WTC11 (cell line): ENCODE results near the gene FGF18. TPM values are rescaled to one million over a fixed set of nuclear protein-coding genes. Genes with fewer than 3 reads are reported as not detected.

Experiments
- ATAC-seq: fragments of 200-7000 bp; cut with Tn5 transposase; 2 replicates; pipeline ENCODE4 v1.10.0; 2021; ENCODE audit warnings: mild to moderate bottlenecking, moderate library complexity
- CTCF ChIA-PET: fragments of 300-600 bp; sonication (Branson Sonifier 250); formaldehyde crosslinking; loops from one replicate; lab custom pipeline; 2021; ENCODE audit warnings: antibody characterized with exemption; lab: Charles Lee
- POLR2A ChIA-PET: fragments of 350-600 bp; sonication (Branson Sonifier 250); formaldehyde crosslinking; loops from one replicate; lab custom pipeline; 2021; ENCODE audit warnings: antibody characterized with exemption; lab: Charles Lee
- DNase-seq: peaks from one replicate; pipeline ENCODE4 v3.0.0; 2021; ENCODE audit warnings: low spot score
- H3K27ac Mint-ChIP-seq: 2 replicates; pipeline ENCODE4 v1.8.0; 2021; ENCODE audit warnings: mixed read lengths
- H3K27me3 Mint-ChIP-seq: 2 replicates; pipeline ENCODE4 v1.8.0; 2021; ENCODE audit warnings: low read depth, mild to moderate bottlenecking, moderate library complexity, mixed read lengths
- H3K36me3 Mint-ChIP-seq: 2 replicates; pipeline ENCODE4 v1.8.0; 2021; ENCODE audit warnings: mixed read lengths
- H3K4me1 Mint-ChIP-seq: 2 replicates; pipeline ENCODE4 v1.8.0; 2022; ENCODE audit warnings: mixed read lengths
- H3K4me3 Mint-ChIP-seq: 2 replicates; pipeline ENCODE4 v1.8.0; 2021; ENCODE audit warnings: mild to moderate bottlenecking, moderate library complexity, mixed read lengths
- H3K9me3 Mint-ChIP-seq: 2 replicates; pipeline ENCODE4 v1.8.0; 2021; ENCODE audit warnings: mixed read lengths
- ETV6 ChIP-seq: sonication (generic); formaldehyde crosslinking; IDR thresholded peaks from 2 replicates; pipeline ENCODE4 v1.8.1; 2022; ENCODE audit warnings: mild to moderate bottlenecking, missing genetic modification reagents
- FOXP1 ChIP-seq: sonication (generic); formaldehyde crosslinking; IDR thresholded peaks from 2 replicates; pipeline ENCODE4 v1.8.0; 2022; ENCODE audit warnings: missing genetic modification reagents, mild to moderate bottlenecking, moderate library complexity, borderline replicate concordance
- NR2C2 ChIP-seq: sonication (generic); formaldehyde crosslinking; IDR thresholded peaks from 2 replicates; pipeline ENCODE4 v1.8.0; 2022; ENCODE audit warnings: mild to moderate bottlenecking, missing genetic modification reagents
- PRRX2 ChIP-seq: fragments of 250-450 bp; sonication (Bioruptor Pico); IDR thresholded peaks from 2 replicates; pipeline ENCODE4 v1.8.0; 2021; ENCODE audit warnings: mild to moderate bottlenecking
- TEAD1 ChIP-seq: sonication (generic); formaldehyde crosslinking; IDR thresholded peaks from 2 replicates; pipeline ENCODE4 v1.8.0; 2022; ENCODE audit warnings: mild to moderate bottlenecking, missing genetic modification reagents
- ZNF416 ChIP-seq: fragments of 250-450 bp; sonication (Bioruptor Pico); IDR thresholded peaks from 2 replicates; pipeline ENCODE4 v1.9.0; 2021; ENCODE audit warnings: mild to moderate bottlenecking, inconsistent platforms
- ZNF423 ChIP-seq: fragments of 250-450 bp; sonication (Bioruptor Pico); IDR thresholded peaks from 2 replicates; pipeline ENCODE4 v2.1.2; 2022; ENCODE audit warnings: mild to moderate bottlenecking, moderate library complexity
- total RNA-seq: library from RNA; stranded (reverse); gene quantifications from 3 replicates; pipeline ENCODE4 v1.2.3, GENCODE V29; 2021
- TF ChIP-seq, protein P1 (sequence below): fragments of 250-450 bp; sonication (Bioruptor Pico); IDR thresholded peaks from 2 replicates; pipeline ENCODE4 v1.9.0; 2021; ENCODE audit warnings: moderate library complexity, mild to moderate bottlenecking, inconsistent platforms, borderline replicate concordance
- TF ChIP-seq, protein P2 (sequence below): sonication (generic); formaldehyde crosslinking; IDR thresholded peaks from 2 replicates; pipeline ENCODE4 v1.8.0; 2022; ENCODE audit warnings: mild to moderate bottlenecking, missing genetic modification reagents
- TF ChIP-seq, protein P3 (sequence below): fragments of 250-450 bp; sonication (Bioruptor Pico); conservative IDR thresholded peaks from 2 replicates; pipeline ENCODE4 v1.9.0; 2021; ENCODE audit warnings: mild to moderate bottlenecking
- TF ChIP-seq, protein P4 (sequence below): fragments of 250-450 bp; sonication (Bioruptor Pico); IDR thresholded peaks from 2 replicates; pipeline ENCODE4 v2.1.2; 2022; ENCODE audit warnings: mild to moderate bottlenecking, moderate library complexity
- TF ChIP-seq, protein P5 (sequence below): sonication (generic); formaldehyde crosslinking; IDR thresholded peaks from 2 replicates; pipeline ENCODE4 v1.8.0; 2022; ENCODE audit warnings: missing genetic modification reagents
- TF ChIP-seq, protein P6 (sequence below): sonication (generic); formaldehyde crosslinking; IDR thresholded peaks from 2 replicates; pipeline ENCODE4 v1.8.1; 2023; ENCODE audit warnings: mild to moderate bottlenecking, missing genetic modification reagents, moderate library complexity
- TF ChIP-seq, protein P7 (sequence below): fragments of 250-450 bp; sonication (Bioruptor Pico); IDR thresholded peaks from 2 replicates; pipeline ENCODE4 v1.9.0; 2021; ENCODE audit warnings: mild to moderate bottlenecking
- TF ChIP-seq, protein P8 (sequence below): sonication (generic); formaldehyde crosslinking; IDR thresholded peaks from 2 replicates; pipeline ENCODE4 v1.8.1; 2023; ENCODE audit warnings: mild to moderate bottlenecking, moderate library complexity, missing genetic modification reagents

FGF18 gene
- total RNA-seq, 1 experiment from 2014 or later, result 0.72 TPM

DNA sequence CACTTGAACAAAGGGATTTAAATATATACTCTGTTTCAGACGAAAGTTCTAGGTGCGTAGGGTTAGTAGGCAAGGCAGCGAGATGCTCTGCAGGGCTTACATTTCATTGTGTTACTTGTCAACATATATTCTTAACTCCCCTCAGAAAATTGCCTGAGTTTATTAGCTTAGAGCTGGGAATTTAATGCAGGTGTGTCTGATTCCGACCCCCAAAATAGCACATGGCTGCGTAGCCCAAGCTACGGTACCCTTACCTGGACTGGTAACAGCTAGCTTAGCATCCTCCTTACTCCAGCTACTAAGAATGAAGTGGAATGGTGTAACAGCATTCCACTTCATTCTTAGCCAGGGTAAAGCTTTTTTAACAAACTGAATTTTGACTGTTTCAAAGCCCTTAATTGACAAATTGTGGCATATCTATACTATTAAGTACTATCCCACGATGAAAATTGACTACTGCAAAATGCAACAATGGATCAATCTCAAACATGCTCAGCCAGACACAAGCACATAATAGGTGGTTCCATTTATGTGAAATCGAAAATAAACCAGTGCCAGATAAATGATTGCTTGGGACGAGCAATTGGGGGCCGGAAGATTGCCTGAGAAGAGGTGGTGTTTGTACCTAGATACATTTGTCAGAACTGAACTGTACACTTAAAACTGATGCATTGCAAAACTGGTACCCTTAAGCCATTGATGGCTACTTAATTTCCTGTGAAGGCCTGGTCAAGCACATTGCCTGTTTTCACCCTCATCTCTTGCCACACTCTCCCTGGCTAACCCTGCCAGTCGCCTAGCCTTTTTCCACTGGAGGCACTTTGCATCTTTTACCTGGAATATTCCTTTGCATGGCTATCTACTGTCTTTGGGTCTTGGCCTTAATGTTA is 3.0 kb upstream of the FGF18 start (continued):
- TF ChIP-seq, protein P1, sequence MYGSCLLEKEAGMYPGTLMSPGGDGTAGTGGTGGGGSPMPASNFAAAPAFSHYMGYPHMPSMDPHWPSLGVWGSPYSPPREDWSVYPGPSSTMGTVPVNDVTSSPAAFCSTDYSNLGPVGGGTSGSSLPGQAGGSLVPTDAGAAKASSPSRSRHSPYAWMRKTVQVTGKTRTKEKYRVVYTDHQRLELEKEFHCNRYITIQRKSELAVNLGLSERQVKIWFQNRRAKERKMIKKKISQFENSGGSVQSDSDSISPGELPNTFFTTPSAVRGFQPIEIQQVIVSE, result no peak

DNA sequence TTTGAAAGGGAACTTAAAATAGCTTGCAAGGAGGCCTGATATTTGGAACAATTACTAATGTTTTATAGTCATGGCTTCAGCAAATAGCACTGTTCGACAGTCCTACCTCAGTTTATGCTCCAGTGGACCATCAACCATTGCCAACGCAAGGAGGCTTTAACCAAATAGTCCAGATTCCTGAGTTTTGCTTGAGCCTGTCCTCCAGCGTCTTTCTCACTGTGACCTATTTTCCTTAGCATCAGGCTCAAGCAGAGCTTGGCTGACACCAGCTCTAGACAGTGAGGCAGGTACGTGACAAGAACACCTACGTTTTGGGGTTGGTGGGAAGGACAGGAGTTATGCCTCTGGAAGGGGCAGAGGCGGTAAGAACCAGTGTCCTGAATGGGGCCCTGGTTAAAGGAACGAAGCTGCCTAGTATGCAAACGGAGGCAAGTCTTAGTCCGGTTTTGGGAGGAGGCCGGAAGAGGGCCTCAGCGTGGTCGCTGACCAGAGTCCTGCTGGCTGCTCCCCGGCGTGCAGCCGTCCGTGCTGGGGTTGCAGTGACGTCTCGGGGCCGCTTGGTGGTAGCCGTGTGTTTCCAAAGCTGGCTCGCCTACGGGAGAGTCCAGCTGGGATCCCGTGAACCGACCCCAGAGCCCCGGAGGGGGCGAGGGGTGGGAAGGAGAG is 998 bp upstream of the FGF18 start:
- Mint-ChIP-seq H3K9me3 (no peaks in the 10 kb centered on the region), H3K27ac (no peak overlapping the region), H3K36me3 (no peaks in the 10 kb centered on the region), H3K27me3 (peaks cover 39% of the 10 kb centered on the region), H3K4me1 (peaks cover 25% of the 10 kb centered on the region), H3K4me3 (peak overlapping the region; percentile 74)
- ChIA-PET POLR2A (interaction anchor here (0.6 to 0.9 kb wide), 3 partner anchors 198 to 465 kb away, joined by 3 to 5 read pairs (median 3); no protein-coding TSS in a partner anchor), CTCF (interaction anchor here (0.5 to 3.6 kb wide), 62 partner anchors 9 to 641 kb away, joined by 3 to 42 read pairs (median 5); partner anchors contain the start of gene FBXW11)
- DNase-seq (peak; percentile 89), ATAC-seq (peak; percentile 63)
- TF ChIP-seq, protein P2, sequence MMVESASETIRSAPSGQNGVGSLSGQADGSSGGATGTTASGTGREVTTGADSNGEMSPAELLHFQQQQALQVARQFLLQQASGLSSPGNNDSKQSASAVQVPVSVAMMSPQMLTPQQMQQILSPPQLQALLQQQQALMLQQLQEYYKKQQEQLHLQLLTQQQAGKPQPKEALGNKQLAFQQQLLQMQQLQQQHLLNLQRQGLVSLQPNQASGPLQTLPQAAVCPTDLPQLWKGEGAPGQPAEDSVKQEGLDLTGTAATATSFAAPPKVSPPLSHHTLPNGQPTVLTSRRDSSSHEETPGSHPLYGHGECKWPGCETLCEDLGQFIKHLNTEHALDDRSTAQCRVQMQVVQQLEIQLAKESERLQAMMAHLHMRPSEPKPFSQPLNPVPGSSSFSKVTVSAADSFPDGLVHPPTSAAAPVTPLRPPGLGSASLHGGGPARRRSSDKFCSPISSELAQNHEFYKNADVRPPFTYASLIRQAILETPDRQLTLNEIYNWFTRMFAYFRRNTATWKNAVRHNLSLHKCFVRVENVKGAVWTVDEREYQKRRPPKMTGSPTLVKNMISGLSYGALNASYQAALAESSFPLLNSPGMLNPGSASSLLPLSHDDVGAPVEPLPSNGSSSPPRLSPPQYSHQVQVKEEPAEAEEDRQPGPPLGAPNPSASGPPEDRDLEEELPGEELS (CRISPR knock-in tag), result peak; percentile 65; the same call in 1 of the 2 replicates
- TF ChIP-seq, protein P3, sequence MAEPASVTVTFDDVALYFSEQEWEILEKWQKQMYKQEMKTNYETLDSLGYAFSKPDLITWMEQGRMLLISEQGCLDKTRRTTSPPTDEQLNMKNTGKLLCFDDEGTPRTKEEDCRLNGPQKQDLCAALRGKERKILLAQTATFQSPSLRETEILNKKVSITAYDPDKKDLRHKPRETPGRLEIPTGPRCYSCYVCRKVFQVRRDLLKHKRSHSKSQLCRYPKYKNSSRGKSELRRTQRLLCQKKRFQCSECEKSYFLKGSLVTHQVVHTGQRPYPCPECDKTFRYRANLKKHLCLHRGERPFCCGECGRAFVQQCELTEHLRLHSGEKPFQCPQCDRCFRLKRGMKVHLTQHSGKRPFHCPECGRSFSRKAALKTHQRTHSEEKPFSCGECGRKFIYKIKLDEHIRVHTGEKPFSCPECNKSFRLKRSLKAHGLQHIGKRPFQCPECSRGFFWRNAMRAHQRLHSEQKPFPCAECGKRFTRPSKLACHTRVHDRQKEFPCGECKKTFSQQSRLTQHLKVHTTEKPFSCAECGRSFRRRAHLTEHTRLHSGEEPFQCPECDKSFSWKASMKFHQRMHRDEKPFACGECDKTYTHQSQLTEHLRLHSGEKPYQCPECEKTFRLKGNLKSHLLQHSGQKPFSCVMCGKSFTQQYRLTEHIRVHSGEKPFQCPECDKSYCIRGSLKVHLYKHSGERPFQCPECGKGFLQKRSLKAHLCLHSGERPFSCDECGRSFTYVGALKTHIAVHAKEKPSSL (CRISPR knock-in tag), result no peak
- TF ChIP-seq ZNF423 (CRISPR knock-in tag), result peak; percentile 29; the same call in 1 of the 2 replicates
- TF ChIP-seq, protein P4, sequence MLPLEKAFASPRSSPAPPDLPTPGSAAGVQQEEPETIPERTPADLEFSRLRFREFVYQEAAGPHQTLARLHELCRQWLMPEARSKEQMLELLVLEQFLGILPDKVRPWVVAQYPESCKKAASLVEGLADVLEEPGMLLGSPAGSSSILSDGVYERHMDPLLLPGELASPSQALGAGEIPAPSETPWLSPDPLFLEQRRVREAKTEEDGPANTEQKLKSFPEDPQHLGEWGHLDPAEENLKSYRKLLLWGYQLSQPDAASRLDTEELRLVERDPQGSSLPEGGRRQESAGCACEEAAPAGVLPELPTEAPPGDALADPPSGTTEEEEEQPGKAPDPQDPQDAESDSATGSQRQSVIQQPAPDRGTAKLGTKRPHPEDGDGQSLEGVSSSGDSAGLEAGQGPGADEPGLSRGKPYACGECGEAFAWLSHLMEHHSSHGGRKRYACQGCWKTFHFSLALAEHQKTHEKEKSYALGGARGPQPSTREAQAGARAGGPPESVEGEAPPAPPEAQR (CRISPR knock-in tag), result no peak
- peak; percentile 67 for TF ChIP-seq TEAD1 (CRISPR knock-in tag)
- peak; percentile 92 for TF ChIP-seq ETV6 (CRISPR knock-in tag)
- TF ChIP-seq, protein P5, sequence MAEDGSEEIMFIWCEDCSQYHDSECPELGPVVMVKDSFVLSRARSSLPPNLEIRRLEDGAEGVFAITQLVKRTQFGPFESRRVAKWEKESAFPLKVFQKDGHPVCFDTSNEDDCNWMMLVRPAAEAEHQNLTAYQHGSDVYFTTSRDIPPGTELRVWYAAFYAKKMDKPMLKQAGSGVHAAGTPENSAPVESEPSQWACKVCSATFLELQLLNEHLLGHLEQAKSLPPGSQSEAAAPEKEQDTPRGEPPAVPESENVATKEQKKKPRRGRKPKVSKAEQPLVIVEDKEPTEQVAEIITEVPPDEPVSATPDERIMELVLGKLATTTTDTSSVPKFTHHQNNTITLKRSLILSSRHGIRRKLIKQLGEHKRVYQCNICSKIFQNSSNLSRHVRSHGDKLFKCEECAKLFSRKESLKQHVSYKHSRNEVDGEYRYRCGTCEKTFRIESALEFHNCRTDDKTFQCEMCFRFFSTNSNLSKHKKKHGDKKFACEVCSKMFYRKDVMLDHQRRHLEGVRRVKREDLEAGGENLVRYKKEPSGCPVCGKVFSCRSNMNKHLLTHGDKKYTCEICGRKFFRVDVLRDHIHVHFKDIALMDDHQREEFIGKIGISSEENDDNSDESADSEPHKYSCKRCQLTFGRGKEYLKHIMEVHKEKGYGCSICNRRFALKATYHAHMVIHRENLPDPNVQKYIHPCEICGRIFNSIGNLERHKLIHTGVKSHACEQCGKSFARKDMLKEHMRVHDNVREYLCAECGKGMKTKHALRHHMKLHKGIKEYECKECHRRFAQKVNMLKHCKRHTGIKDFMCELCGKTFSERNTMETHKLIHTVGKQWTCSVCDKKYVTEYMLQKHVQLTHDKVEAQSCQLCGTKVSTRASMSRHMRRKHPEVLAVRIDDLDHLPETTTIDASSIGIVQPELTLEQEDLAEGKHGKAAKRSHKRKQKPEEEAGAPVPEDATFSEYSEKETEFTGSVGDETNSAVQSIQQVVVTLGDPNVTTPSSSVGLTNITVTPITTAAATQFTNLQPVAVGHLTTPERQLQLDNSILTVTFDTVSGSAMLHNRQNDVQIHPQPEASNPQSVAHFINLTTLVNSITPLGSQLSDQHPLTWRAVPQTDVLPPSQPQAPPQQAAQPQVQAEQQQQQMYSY, result peak; percentile 48; the same call in 1 of the 2 replicates
- TF ChIP-seq, protein P6, sequence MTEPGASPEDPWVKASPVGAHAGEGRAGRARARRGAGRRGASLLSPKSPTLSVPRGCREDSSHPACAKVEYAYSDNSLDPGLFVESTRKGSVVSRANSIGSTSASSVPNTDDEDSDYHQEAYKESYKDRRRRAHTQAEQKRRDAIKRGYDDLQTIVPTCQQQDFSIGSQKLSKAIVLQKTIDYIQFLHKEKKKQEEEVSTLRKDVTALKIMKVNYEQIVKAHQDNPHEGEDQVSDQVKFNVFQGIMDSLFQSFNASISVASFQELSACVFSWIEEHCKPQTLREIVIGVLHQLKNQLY (CRISPR knock-in tag), result no peak
- 0 out of 2 replicates have a peak, but pooled peaks have one; percentile 10 for TF ChIP-seq PRRX2 (CRISPR knock-in tag)
- no peak for TF ChIP-seq FOXP1 (CRISPR knock-in tag)
- TF ChIP-seq NR2C2 (CRISPR knock-in tag), result no peak
- TF ChIP-seq, protein P7, sequence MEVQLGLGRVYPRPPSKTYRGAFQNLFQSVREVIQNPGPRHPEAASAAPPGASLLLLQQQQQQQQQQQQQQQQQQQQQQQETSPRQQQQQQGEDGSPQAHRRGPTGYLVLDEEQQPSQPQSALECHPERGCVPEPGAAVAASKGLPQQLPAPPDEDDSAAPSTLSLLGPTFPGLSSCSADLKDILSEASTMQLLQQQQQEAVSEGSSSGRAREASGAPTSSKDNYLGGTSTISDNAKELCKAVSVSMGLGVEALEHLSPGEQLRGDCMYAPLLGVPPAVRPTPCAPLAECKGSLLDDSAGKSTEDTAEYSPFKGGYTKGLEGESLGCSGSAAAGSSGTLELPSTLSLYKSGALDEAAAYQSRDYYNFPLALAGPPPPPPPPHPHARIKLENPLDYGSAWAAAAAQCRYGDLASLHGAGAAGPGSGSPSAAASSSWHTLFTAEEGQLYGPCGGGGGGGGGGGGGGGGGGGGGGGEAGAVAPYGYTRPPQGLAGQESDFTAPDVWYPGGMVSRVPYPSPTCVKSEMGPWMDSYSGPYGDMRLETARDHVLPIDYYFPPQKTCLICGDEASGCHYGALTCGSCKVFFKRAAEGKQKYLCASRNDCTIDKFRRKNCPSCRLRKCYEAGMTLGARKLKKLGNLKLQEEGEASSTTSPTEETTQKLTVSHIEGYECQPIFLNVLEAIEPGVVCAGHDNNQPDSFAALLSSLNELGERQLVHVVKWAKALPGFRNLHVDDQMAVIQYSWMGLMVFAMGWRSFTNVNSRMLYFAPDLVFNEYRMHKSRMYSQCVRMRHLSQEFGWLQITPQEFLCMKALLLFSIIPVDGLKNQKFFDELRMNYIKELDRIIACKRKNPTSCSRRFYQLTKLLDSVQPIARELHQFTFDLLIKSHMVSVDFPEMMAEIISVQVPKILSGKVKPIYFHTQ, result 0 out of 2 replicates have a peak, but pooled peaks have one; percentile 10
- TF ChIP-seq, protein P8, sequence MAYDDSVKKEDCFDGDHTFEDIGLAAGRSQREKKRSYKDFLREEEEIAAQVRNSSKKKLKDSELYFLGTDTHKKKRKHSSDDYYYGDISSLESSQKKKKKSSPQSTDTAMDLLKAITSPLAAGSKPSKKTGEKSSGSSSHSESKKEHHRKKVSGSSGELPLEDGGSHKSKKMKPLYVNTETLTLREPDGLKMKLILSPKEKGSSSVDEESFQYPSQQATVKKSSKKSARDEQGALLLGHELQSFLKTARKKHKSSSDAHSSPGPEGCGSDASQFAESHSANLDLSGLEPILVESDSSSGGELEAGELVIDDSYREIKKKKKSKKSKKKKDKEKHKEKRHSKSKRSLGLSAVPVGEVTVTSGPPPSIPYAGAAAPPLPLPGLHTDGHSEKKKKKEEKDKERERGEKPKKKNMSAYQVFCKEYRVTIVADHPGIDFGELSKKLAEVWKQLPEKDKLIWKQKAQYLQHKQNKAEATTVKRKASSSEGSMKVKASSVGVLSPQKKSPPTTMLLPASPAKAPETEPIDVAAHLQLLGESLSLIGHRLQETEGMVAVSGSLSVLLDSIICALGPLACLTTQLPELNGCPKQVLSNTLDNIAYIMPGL (CRISPR knock-in tag), result no peak
- TF ChIP-seq ZNF416 (CRISPR knock-in tag), result peak; percentile 65; the same call in 1 of the 2 replicates
